Epithelial cell of prostate (primary cell): ENCODE data around the gene EML1.

Experiments
- DNase-seq: peaks from one replicate; pipeline ENCODE4 v3.0.0-alpha.2; 2011; ENCODE audit warnings: low read depth, low spot score
- H3K27ac ChIP-seq: fragments of 450-650 bp; 2 replicates; pipeline ENCODE4 v1.5.1; 2017; ENCODE audit warnings: mild to moderate bottlenecking

Gene EML1

GRCh38 chr14:99925471-99925870 is 132.3 kb downstream of the EML1 start:
- no peak for DNase-seq
- no peak overlapping the region for H3K27ac ChIP-seq

DNA sequence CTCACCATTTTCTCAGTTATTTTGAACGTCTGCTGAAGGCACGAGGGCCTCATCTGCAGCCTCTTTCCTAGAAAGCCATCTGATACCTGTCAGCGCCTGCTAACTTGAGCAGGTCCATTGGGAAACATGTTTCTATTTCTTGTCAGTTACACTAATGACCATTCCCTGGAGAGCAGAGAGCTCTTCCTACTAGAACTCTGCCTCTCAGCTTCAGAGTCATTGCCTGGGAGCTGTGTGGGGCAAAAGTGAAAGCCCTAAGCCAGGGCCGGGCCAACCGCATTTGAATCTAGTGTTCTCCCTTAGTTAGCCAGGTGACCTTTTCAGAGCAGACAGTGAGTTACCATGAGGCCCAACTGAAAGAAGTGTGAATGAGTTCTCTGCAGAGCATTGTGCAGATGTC is 135.8 kb downstream of the EML1 start:
- no peak for DNase-seq
- no peak overlapping the region for H3K27ac ChIP-seq

- H3K27ac ChIP-seq, result no peak overlapping the region
- DNase-seq, result no peak
These were observed 136.4 kb downstream of the EML1 start for GRCh38 chr14:99929601-99930000.

GRCh38 chr14:99930420-99931274 is 137.4 kb downstream of the EML1 start:
- no peak for DNase-seq
- H3K27ac ChIP-seq, result no peak overlapping the region

DNA sequence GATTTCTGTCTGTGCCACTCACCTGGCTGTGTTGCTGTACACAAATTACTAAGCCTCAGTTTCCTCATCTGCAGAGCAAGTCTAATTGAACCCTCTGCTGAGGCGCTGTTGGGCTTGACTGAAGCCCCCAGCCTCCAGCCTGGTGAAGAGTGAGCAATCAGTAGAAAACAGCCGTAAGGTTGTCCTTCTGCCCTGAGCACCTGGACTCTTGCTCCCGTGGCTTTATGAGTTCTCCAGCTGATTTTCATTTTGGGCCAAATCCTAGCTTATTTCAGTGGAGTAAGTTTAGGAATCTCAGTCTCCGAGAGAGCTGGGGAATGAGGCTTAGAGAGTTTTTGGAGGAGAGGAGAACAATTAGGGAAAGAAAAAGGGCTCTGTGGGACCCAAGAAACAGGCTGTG is 138.1 kb downstream of the EML1 start:
- no peak for DNase-seq
- H3K27ac ChIP-seq, result no peak overlapping the region

DNA sequence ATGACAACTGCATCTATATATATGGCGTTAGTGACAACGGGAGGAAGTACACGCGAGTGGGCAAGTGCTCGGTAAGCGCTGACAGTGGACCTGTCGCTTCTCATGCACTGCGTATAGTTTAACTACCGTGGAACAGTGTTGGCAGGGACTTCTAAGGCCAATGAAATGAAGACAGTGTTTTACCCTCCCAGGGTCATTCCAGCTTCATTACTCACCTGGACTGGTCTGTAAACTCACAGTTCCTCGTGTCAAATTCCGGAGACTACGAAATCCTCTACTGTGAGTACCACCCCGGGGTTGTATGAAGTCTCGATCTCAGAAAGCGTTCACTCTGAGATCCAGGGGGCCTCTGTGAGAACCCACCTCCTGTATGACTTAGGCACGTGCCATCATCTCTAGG is 142.8 kb downstream of the EML1 start:
- no peak overlapping the region for H3K27ac ChIP-seq
- no peak for DNase-seq

DNA sequence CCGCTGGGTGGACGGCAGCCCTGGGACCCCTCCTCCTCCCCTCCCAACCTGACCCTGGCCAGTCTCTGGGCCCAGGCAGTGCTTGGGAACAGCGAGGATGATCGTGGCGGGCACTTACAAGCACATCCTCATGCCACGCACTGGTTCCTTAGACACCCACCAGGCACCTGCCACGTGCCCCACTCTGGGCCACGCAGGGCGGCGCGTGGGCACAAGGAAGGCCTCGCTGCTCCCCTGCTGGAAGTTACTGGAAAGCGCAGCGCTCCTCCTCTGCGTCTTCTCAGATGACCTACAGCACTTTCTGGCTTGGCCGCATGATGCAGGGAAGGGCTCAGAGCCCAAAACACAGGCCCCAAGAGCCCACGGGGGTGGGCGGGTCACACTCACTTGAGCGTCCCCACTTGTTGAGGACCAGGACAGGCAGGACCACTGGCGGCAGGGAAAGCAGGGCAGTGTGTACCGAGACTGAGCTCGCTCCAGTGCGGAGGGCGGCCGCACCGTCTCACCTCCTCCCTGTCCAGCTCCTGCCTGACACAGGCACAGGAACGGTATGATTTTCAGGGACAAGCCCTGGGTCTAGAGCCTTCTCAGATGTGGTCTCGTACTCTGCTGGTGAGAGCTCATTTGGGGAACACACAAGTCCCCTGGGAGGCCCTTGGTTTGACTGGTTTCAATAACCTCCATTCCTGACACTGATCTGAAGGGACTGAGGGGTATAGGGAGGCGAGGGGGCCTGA is 143.7 kb downstream of the EML1 start:
- no peak for DNase-seq
- H3K27ac ChIP-seq, result no peak overlapping the region

GRCh38 chr14:99937475-99938244 is 144.4 kb downstream of the EML1 start:
- no peak for DNase-seq
- H3K27ac ChIP-seq, result no peak overlapping the region

- no peak overlapping the region for H3K27ac ChIP-seq
These were observed 145.2 kb downstream of the EML1 start for GRCh38 chr14:99938376-99938775.

GRCh38 chr14:99938896-99939295 is 145.7 kb downstream of the EML1 start:
- no peak for DNase-seq
- no peak overlapping the region for H3K27ac ChIP-seq

More at GRCh38 chr14:99938376-99938775, 145.2 kb downstream of the EML1 start:
- no peak for DNase-seq

DNA sequence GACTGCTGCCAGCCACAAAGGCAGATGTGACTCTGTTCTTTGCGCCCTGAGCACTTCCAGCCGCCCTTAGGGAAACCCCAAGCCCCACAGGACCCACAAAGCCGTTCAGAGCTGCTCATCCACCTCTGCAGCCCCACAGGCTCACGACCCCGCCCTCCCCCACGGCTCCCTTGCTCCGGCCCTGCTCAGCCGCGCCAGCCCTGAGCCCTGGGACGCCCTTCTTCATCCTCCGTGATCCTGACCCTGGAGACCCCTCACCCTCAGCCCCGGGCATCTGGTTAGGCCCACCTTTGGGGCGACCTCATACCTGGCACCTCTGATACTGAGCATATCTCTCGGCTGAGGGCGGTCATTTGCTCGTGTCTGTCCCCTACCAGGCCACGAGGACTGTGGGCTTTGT is 146.2 kb downstream of the EML1 start:
- DNase-seq, result no peak
- no peak overlapping the region for H3K27ac ChIP-seq

GRCh38 chr14:99940064-99940463 is 146.9 kb downstream of the EML1 start:
- no peak for DNase-seq
- H3K27ac ChIP-seq, result no peak overlapping the region

- no peak overlapping the region for H3K27ac ChIP-seq
- no peak for DNase-seq
These were observed 148.0 kb downstream of the EML1 start for GRCh38 chr14:99941211-99941610.

- H3K27ac ChIP-seq, result no peak overlapping the region
- no peak for DNase-seq
These were observed 150.4 kb downstream of the EML1 start for GRCh38 chr14:99943620-99944019.

- no peak for DNase-seq
- H3K27ac ChIP-seq, result no peak overlapping the region
These were observed 151.0 kb downstream of the EML1 start for GRCh38 chr14:99944241-99944651.

GRCh38 chr14:99945732-99946651 is 152.8 kb downstream of the EML1 start:
- H3K27ac ChIP-seq, result no peak overlapping the region
- no peak for DNase-seq

- no peak overlapping the region for H3K27ac ChIP-seq
- DNase-seq, result no peak
These were observed 153.7 kb downstream of the EML1 start for GRCh38 chr14:99946652-99947489.

- DNase-seq, result no peak
- H3K27ac ChIP-seq, result no peak overlapping the region
These were observed 154.5 kb downstream of the EML1 start for GRCh38 chr14:99947695-99948094.
